PC-3 (cell line): ENCODE measurements around the gene PTDSS2.

Experiments
- CTCF ChIP-seq: fragments of 300-600 bp; sonication (generic); conservative IDR thresholded peaks from 2 replicates; pipeline ENCODE4 v1.5.1; 2017; ENCODE audit warnings: antibody characterized with exemption, low read depth, mild to moderate bottlenecking, low read length
- EZH2 ChIP-seq: fragments of 300-600 bp; sonication (generic); IDR thresholded peaks from one replicate; pipeline ENCODE4 v1.6.1; 2017; ENCODE audit warnings: antibody characterized with exemption, mild to moderate bottlenecking, low read length; ENCODE audit not compliant: unreplicated experiment
- EZH2phosphoT487 ChIP-seq: fragments of 300-600 bp; sonication (generic); IDR thresholded peaks from 2 replicates; pipeline ENCODE4 v1.6.1; 2018; ENCODE audit warnings: mild to moderate bottlenecking, antibody characterized with exemption, low read length, borderline replicate concordance

- TF ChIP-seq CTCF, result no peak
- no peak for TF ChIP-seq EZH2phosphoT487
- TF ChIP-seq EZH2, result no peak
Observed at GRCh38 chr11:420911-421321, 29.2 kb upstream of the PTDSS2 start.
